Activated CD4-positive, alpha-beta T cell treated with anti-CD3 and anti-CD28 coated beads for 24 hours (primary cell): Measurements from ENCODE around the gene LBP.
"Not testable (repeated sequence)": the region's sequence is repeated elsewhere in the genome, so short reads cannot be mapped to it uniquely, and the experiment has no call there.

Source experiments
- DNase-seq, 2 donors: peaks; one replicate each; pipeline ENCODE4 v3.0.0-alpha.2; 2020; ENCODE audit warnings: low read depth in 2 of 2

Gene LBP

DNA sequence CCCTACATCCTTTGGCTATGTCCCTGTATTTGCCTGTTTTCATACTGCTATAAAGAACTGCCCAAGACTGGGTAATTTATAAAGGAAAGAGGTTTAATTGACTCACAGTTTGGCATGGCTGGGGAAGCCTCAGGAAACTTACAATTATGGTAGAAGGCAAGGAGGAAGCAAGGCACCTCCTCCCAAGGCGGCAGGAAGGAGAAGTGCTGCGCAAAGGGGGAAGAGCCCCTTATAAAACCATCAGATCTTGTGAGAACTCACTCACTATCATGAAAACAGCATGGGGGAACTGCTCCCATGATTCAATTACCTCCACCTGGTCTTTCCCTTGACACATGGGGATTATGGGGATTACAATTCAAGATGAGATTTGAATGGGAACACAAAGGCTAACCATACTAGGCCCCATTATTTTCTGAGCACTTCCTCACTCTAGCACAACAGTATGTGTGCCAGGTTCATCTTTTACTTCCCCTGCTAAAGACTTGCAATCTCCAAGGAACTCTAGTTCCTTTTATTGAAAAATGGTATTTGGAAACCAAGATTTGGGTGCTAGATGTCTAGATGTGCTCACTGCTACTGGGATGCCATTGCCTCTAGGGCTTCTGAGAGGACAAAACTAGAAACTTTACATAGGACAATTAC lies 49.6 kb downstream of the LBP start:
- not testable (repeated sequence) for DNase-seq

GRCh38 chr20:38402089-38402488 lies 55.8 kb downstream of the LBP start:
- no peak for DNase-seq

GRCh38 chr20:38402816-38403215 lies 56.5 kb downstream of the LBP start:
- DNase-seq = no peak

- no peak for DNase-seq
Measured at GRCh38 chr20:38404016-38404415, 57.7 kb downstream of the LBP start.

DNA sequence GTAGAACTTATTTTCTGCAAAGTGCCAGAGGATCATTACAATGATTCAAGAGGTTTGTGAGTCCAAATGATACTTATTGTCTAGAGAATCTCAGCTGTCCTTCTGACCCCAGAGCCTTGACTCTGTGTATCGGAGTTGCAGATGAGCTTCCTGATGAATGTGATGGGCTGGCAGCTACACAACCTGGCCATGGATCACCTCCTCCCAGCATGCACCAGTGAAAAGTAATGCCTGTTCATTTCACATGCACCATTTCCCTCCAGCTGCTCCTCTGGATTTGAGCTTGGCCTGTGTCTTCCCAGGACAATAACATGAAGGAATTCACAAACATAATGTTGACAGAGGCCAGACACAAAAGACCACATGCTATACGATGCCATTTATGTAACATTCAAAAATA lies 58.9 kb downstream of the LBP start:
- no peak for DNase-seq

DNA sequence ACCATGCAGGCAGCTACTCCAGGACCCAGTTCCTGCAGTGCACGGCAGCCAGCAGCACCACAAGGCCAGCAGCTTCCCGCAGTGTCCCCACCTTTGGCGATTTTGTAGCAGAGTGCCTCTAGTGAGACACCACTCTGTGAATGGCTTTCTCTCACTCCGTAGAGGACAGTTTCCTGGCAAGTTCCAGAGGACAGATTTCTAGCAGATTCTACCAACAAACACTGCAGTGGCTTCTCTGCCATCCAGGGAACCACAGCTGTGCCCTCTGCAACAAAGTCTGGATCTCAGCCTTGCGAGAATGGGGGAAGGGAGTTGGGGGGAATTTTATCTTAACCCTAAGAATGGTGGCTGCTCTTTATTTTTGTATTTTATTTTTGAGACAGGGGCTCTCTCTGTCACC lies 60.2 kb downstream of the LBP start:
- no peak for DNase-seq

- no peak for DNase-seq
Measured at GRCh38 chr20:38407321-38407720, 61.0 kb downstream of the LBP start.

GRCh38 chr20:38407822-38408221 lies 61.5 kb downstream of the LBP start:
- DNase-seq = not testable (repeated sequence)

DNA sequence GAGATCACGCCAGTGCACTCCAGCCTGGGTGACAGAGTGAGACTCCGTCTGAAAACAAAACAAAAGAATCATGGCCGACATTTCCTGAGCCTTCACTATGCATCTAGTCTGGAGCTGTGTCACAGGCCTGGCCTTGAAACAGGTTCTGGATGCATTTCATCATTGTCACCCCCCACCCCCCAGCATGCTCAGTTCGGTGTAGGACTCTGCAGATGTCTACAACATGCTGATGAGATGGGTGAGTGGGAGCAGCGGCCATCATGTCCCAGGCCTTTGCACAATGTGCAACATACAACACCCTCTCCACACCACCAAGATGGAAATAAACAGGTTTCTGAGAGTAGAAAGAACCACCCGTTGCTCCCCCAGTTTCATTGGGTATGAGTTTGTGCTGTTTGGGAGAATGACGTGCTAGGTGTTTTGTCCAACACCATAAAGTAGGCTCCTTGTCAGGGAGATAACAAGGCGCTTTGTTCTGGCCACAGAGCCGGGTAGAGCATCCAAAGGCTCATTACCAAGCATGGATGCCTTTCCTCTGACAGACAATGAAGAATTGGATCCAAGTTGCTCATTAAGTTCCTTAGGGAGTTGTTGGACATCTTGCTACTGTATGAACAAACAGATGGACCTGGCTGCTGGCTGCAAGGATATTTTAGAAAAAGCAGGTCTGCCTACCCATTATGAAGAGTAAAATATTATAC lies 66.7 kb downstream of the LBP start:
- DNase-seq = no peak

GRCh38 chr20:38414769-38415450 lies 68.6 kb downstream of the LBP start:
- DNase-seq = no peak

- no peak for DNase-seq
Measured at GRCh38 chr20:38418509-38419204, 72.4 kb downstream of the LBP start.

DNA sequence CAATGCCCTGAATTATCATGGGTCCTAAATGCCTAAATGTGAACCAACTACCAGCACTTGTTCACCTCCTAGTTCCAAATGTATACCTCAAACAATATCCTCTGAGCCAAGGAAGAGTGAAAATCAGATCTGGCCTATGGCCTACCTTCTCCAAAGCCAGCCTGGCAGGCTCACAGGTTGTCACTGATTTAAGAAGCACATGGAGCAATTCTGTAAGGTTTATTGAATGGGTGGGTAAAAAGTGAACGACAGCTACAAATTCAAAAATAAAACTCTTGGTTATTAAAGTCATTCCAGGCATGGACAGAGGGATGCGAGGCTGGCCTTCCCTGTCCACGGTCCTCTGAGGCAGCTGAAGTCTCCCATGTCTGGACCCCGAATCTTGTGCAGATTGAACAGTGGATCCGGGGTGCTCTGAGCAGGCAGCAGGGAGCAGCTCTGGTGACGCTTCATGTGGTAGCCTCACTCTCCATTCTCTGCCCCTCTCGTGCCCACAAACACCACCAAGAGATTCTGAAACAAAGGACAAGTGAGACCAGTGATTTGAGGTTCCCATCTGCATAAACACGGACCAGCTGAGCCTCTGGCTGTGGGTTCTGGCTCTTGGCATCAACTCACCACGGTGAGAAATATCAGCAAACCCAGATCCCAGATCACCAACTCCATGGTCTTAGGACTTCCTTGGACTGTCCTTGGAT lies 74.3 kb downstream of the LBP start:
- no peak for DNase-seq

DNA sequence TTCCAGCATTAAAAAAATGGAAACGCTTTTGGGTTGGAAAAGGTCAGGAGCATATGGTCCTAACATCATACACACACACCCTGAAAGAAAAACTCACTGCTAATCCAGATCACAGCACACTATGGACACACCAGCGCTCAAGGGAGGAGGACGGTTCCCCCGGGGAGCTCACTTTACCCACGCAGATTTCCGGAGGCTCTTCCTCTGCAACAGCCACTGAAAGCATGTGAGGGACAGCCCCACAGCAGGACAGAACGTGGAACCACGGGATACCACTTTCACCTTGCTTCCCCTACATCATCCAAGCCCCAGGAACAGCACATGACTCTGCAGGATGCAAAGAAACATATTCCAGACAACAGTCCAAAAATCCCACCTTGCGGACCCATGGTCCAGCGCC lies 75.6 kb downstream of the LBP start:
- no peak for DNase-seq

- DNase-seq = no peak
Measured at GRCh38 chr20:38423541-38423940, 77.3 kb downstream of the LBP start.

- DNase-seq = no peak
Measured at GRCh38 chr20:38424401-38424800, 78.1 kb downstream of the LBP start.

GRCh38 chr20:38426006-38426897 lies 80.0 kb downstream of the LBP start:
- no peak for DNase-seq
